Measurements from ENCODE around the gene DAB1. TPM values are rescaled to one million over a fixed set of nuclear protein-coding genes. Genes with fewer than 3 reads are reported as not detected.

The DAB1 gene
- polyA plus RNA-seq, 3 donors, result not detected

DNA sequence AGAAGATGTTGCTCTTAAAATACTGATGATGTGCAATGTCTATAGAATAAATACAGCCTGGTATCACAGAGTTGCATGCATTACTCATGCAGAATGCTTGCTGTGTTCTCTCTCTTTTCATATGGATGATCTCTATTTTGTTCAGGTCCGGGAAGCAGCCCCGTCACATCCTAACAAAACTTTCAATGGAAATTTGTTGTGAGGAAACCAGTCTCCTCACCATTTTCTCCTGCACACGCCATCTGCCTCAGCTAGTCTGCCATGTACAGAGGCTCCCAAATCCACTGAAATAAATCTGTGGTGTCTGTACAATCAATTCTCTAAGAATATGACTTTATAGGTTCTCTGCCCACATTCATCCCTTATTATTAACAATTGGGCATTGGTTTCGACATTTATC is 42.4 kb downstream of the DAB1 start:
- H3K36me3 ChIP-seq (replicated peaks in 1 of 2; ENCODE audit: control insufficient read depth in 1 of 2, insufficient read depth in 2 of 2, low read length in 2 of 2), result no peaks in the 10 kb centered on the region
- no peak overlapping the region for H2AFZ ChIP-seq (ENCODE audit: insufficient read depth, low read depth, low read length, poor library complexity, severe bottlenecking)
- peaks cover 0 to 5% (median 3%) of the 10 kb centered on the region in 7 donors for H3K9me3 Mint-ChIP-seq
- H4K20me1 ChIP-seq (ENCODE audit: insufficient read depth, low read length), result no peaks in the 10 kb centered on the region
- H3K4me1 ChIP-seq (ENCODE audit: control insufficient read depth in 1 of 2, insufficient read depth in 2 of 2, low read length in 2 of 2), result no peaks in the 10 kb centered on the region
- no peaks in the 10 kb centered on the region for H3K27me3 ChIP-seq (ENCODE audit: control insufficient read depth in 2 of 2, insufficient read depth in 2 of 2, low read length in 2 of 2)
- H3K4me1 Mint-ChIP-seq, result no peaks in the 10 kb centered on the region
- H3K4me2 ChIP-seq (replicated peaks; ENCODE audit: extremely low read depth, low read length, poor library complexity, severe bottlenecking), result no peak overlapping the region
- no peak overlapping the region for H3K27ac Mint-ChIP-seq
- TF ChIP-seq, protein P1, sequence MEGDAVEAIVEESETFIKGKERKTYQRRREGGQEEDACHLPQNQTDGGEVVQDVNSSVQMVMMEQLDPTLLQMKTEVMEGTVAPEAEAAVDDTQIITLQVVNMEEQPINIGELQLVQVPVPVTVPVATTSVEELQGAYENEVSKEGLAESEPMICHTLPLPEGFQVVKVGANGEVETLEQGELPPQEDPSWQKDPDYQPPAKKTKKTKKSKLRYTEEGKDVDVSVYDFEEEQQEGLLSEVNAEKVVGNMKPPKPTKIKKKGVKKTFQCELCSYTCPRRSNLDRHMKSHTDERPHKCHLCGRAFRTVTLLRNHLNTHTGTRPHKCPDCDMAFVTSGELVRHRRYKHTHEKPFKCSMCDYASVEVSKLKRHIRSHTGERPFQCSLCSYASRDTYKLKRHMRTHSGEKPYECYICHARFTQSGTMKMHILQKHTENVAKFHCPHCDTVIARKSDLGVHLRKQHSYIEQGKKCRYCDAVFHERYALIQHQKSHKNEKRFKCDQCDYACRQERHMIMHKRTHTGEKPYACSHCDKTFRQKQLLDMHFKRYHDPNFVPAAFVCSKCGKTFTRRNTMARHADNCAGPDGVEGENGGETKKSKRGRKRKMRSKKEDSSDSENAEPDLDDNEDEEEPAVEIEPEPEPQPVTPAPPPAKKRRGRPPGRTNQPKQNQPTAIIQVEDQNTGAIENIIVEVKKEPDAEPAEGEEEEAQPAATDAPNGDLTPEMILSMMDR (IDR thresholded peaks at IDR 0.05), result no peak
- H3K27me3 Mint-ChIP-seq (ENCODE audit: low read depth in 3 of 3), result no peaks in the 10 kb centered on the region
- H3K36me3 Mint-ChIP-seq, result no peaks in the 10 kb centered on the region
- H3K9me3 ChIP-seq (replicated peaks in 1 of 2; ENCODE audit: control insufficient read depth in 1 of 2, insufficient read depth in 1 of 2, low read length in 2 of 2), result no peaks in the 10 kb centered on the region
- intact Hi-C loops (cut with micrococcal nuclease), result no loop called here
- H3K4me3 Mint-ChIP-seq, result no peak overlapping the region
- H3K27ac ChIP-seq (ENCODE audit: low read depth in 1 of 2, low read length in 2 of 2), result no peak overlapping the region
- no peak overlapping the region for H3K4me3 ChIP-seq (replicated peaks in 1 of 3; ENCODE audit: low read depth in 2 of 3, low read length in 3 of 3)
- no peaks in the 10 kb centered on the region for H3K79me2 ChIP-seq (ENCODE audit: insufficient read depth, low read length)
- H3K9ac ChIP-seq (ENCODE audit: insufficient read depth, low read length, poor library complexity, severe bottlenecking), result no peak overlapping the region
- no peak for DNase-seq
- WGBS (ENCODE audit: insufficient coverage), result 100% methylated on average over 1 of the region's 4 CpGs

DNA sequence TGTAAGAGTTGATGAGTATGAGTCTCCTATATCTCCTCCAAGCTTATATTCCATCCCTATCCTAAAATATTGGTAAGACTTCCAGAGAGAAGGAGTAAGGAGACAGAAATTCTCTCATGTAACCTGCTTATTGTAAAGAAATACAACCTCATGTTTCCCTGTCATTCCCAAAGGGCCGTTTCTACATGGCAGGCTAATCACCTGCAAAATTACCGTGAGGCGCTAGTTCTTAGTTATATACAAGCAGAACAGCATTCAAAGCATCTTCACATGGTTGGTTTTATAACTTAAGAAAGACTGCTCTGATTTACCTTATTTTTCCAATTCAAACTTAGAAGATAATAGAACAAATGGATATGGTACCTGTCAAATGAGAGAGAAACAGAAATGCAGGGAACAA is 42.9 kb downstream of the DAB1 start:
- H3K4me1 ChIP-seq (ENCODE audit: control insufficient read depth in 1 of 2, insufficient read depth in 2 of 2, low read length in 2 of 2), result no peaks in the 10 kb centered on the region
- intact Hi-C loops (cut with micrococcal nuclease), result no loop called here
- H2AFZ ChIP-seq (ENCODE audit: insufficient read depth, low read depth, low read length, poor library complexity, severe bottlenecking), result no peak overlapping the region
- no peak overlapping the region for H3K4me3 ChIP-seq (replicated peaks in 1 of 3; ENCODE audit: low read depth in 2 of 3, low read length in 3 of 3)
- H3K4me2 ChIP-seq (replicated peaks; ENCODE audit: extremely low read depth, low read length, poor library complexity, severe bottlenecking), result no peak overlapping the region
- DNase-seq, result no peak
- H4K20me1 ChIP-seq (ENCODE audit: insufficient read depth, low read length), result no peaks in the 10 kb centered on the region
- no peak overlapping the region for H3K27ac ChIP-seq (ENCODE audit: low read depth in 1 of 2, low read length in 2 of 2)
- no peaks in the 10 kb centered on the region for H3K9me3 ChIP-seq (replicated peaks in 1 of 2; ENCODE audit: control insufficient read depth in 1 of 2, insufficient read depth in 1 of 2, low read length in 2 of 2)
- H3K36me3 ChIP-seq (replicated peaks in 1 of 2; ENCODE audit: control insufficient read depth in 1 of 2, insufficient read depth in 2 of 2, low read length in 2 of 2), result no peaks in the 10 kb centered on the region
- no peak overlapping the region for H3K9ac ChIP-seq (ENCODE audit: insufficient read depth, low read length, poor library complexity, severe bottlenecking)
- TF ChIP-seq, protein P1 (IDR thresholded peaks at IDR 0.05), result no peak
- H3K4me3 Mint-ChIP-seq, result no peak overlapping the region
- no peaks in the 10 kb centered on the region for H3K27me3 Mint-ChIP-seq (ENCODE audit: low read depth in 3 of 3)
- H3K27ac Mint-ChIP-seq, result no peak overlapping the region
- no peaks in the 10 kb centered on the region for H3K36me3 Mint-ChIP-seq
- H3K79me2 ChIP-seq (ENCODE audit: insufficient read depth, low read length), result no peaks in the 10 kb centered on the region
- no peaks in the 10 kb centered on the region for H3K27me3 ChIP-seq (ENCODE audit: control insufficient read depth in 2 of 2, insufficient read depth in 2 of 2, low read length in 2 of 2)
- no CpG with 5 or more reads among the region's 3 CpGs for WGBS (ENCODE audit: insufficient coverage)
- no peaks in the 10 kb centered on the region for H3K4me1 Mint-ChIP-seq
- peaks cover 0 to 5% (median 3%) of the 10 kb centered on the region in 7 donors for H3K9me3 Mint-ChIP-seq

Measured in CD14-positive monocyte (primary cell).